ENCODE results near the gene USP17L29.

DNA sequence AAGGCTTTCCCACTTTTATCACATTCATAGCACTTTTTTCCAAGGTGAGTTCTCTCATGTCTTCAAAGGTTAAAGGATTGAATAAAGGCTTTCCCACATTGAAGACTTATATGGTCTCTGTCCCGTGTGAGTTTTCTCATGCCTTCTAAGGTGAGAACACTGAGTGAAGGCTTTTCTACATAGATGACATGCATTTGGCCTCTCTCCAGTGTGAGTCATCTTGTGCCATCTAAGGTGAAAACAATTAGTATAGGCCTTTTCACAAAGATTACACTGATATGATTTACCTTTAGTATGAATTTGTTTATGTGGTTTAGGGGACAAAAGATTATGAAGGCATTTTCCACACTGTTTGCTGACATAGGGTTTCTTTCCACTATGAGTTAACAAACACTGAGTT is 30.7 kb downstream of the USP17L29 start:
- no peak for TF ChIP-seq PBX3 (IDR thresholded peaks at IDR 0.05)
- no peak for TF ChIP-seq POLR2AphosphoS5 (IDR thresholded peaks at IDR 0.05; ENCODE audit: low read depth, low read length)
- TF ChIP-seq, protein P1, sequence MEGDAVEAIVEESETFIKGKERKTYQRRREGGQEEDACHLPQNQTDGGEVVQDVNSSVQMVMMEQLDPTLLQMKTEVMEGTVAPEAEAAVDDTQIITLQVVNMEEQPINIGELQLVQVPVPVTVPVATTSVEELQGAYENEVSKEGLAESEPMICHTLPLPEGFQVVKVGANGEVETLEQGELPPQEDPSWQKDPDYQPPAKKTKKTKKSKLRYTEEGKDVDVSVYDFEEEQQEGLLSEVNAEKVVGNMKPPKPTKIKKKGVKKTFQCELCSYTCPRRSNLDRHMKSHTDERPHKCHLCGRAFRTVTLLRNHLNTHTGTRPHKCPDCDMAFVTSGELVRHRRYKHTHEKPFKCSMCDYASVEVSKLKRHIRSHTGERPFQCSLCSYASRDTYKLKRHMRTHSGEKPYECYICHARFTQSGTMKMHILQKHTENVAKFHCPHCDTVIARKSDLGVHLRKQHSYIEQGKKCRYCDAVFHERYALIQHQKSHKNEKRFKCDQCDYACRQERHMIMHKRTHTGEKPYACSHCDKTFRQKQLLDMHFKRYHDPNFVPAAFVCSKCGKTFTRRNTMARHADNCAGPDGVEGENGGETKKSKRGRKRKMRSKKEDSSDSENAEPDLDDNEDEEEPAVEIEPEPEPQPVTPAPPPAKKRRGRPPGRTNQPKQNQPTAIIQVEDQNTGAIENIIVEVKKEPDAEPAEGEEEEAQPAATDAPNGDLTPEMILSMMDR (IDR thresholded peaks at IDR 0.05), result no peak
- no peak for TF ChIP-seq TAF1 (IDR thresholded peaks at IDR 0.05; ENCODE audit: borderline replicate concordance, low read depth, low read length)
- no peak for TF ChIP-seq CHD2 (IDR thresholded peaks at IDR 0.05; ENCODE audit: low read length, partially characterized antibody)
- TF ChIP-seq GABPA (IDR thresholded peaks at IDR 0.05; ENCODE audit: low read depth), result no peak
- TF ChIP-seq EP300 (IDR thresholded peaks at IDR 0.05; ENCODE audit: borderline replicate concordance in 1 of 2, low read depth in 1 of 2, low read length in 1 of 2), result no peak
- no peak for TF ChIP-seq EZH2phosphoT487 (IDR thresholded peaks at IDR 0.05; ENCODE audit: borderline replicate concordance, low read depth)
- TF ChIP-seq, protein P2, sequence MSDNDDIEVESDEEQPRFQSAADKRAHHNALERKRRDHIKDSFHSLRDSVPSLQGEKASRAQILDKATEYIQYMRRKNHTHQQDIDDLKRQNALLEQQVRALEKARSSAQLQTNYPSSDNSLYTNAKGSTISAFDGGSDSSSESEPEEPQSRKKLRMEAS (IDR thresholded peaks at IDR 0.05; ENCODE audit: low read depth), result no peak
- no peak for TF ChIP-seq YY1 (IDR thresholded peaks at IDR 0.05; ENCODE audit: low read depth)
- TF ChIP-seq RXRA (IDR thresholded peaks at IDR 0.05; ENCODE audit: borderline replicate concordance, low read depth), result no peak
- TF ChIP-seq, protein P3, sequence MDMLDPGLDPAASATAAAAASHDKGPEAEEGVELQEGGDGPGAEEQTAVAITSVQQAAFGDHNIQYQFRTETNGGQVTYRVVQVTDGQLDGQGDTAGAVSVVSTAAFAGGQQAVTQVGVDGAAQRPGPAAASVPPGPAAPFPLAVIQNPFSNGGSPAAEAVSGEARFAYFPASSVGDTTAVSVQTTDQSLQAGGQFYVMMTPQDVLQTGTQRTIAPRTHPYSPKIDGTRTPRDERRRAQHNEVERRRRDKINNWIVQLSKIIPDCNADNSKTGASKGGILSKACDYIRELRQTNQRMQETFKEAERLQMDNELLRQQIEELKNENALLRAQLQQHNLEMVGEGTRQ (IDR thresholded peaks at IDR 0.05; ENCODE audit: borderline replicate concordance, low read depth, low read length), result no peak

Data from SK-N-SH (cell line).